PC-9 (cell line): ENCODE data around the gene COL21A1.

Experiments used
- CTCF ChIP-seq: fragments of 200-600 bp; sonication (generic); conservative IDR thresholded peaks from 2 replicates; pipeline ENCODE4 v1.6.1; 2017; ENCODE audit warnings: mixed run types, antibody characterized with exemption, mild to moderate bottlenecking, moderate library complexity
- EZH2 ChIP-seq: fragments of 200-600 bp; sonication (generic); IDR thresholded peaks from 2 replicates; pipeline ENCODE4 v1.8.0; 2017; ENCODE audit warnings: antibody characterized with exemption, low read depth

- no peak for TF ChIP-seq CTCF
- no peak for TF ChIP-seq EZH2
Observed at GRCh38 chr6:56169366-56169765, 78.0 kb downstream of the COL21A1 start.
